Measurements from ENCODE around the gene OCIAD1.
"Not testable (repeated sequence)": the region's sequence is repeated elsewhere in the genome, so short reads cannot be mapped to it uniquely, and the experiment has no call there.

GRCh38 chr4:48889750-48890149 lies 58.9 kb downstream of the OCIAD1 start:
- TF ChIP-seq POLR2A (IDR thresholded peaks at IDR 0.05; ENCODE audit: low read depth); CTCF (IDR thresholded peaks at IDR 0.05): not testable (repeated sequence)
